H1 (cell line): Measurements from ENCODE around the gene PRG3.

Experiments
- CHD2 ChIP-seq: IDR thresholded peaks from 2 replicates; pipeline ENCODE4 v1.6.1; 2012; ENCODE audit warnings: low read length, improper control_type of control experiment
- CHD7 ChIP-seq: fragments of 300-600 bp; sonication (generic); IDR thresholded peaks from 2 replicates; pipeline ENCODE4 v1.7.1; 2012; ENCODE audit warnings: low read length, moderate library complexity, mild to moderate bottlenecking, inconsistent platforms; ENCODE audit not compliant: insufficient replicate concordance
- CTCF ChIP-seq, 3 experiments: IDR thresholded peaks; 1 replicate in 2 of 3; 2 replicates in 1 of 3; pipeline versions ENCODE4 v1.5.1 to v1.6.1; 2011; ENCODE audit warnings: low read length in 3 of 3, mild to moderate bottlenecking in 3 of 3, inconsistent platforms in 2 of 3, low read depth in 1 of 3, moderate library complexity in 1 of 3; ENCODE audit not compliant: insufficient read depth in 1 of 3; ENCODE audit errors: control extremely low read depth in 1 of 3
- EP300 ChIP-seq, 2 experiments: IDR thresholded peaks; 1 replicate in 1 of 2; 2 replicates in 1 of 2; pipeline ENCODE4 v1.6.1; 2011 to 2012; ENCODE audit warnings: low read depth in 2 of 2, low read length in 2 of 2, mild to moderate bottlenecking in 2 of 2, borderline replicate concordance in 1 of 2, inconsistent platforms in 1 of 2, moderate library complexity in 1 of 2
- EZH2 ChIP-seq: fragments of 200-600 bp; sonication (generic); IDR thresholded peaks from 2 replicates; pipeline ENCODE4 v1.7.1; 2012; ENCODE audit warnings: low read depth, mild to moderate bottlenecking, moderate library complexity, low read length, inconsistent platforms; ENCODE audit not compliant: severe bottlenecking
- GABPA ChIP-seq: IDR thresholded peaks from 2 replicates; pipeline ENCODE4 v1.6.1; 2011; ENCODE audit warnings: mild to moderate bottlenecking, low read length, moderate library complexity, borderline replicate concordance; ENCODE audit not compliant: insufficient read depth
- JUN ChIP-seq: IDR thresholded peaks from 2 replicates; pipeline ENCODE4 v1.6.1; 2011; ENCODE audit warnings: low read depth, mild to moderate bottlenecking, improper control_type of control experiment, low read length
- MAX ChIP-seq: IDR thresholded peaks from 2 replicates; pipeline ENCODE4 v1.6.1; 2012; ENCODE audit warnings: inconsistent platforms
- POLR2A ChIP-seq, 2 experiments: IDR thresholded peaks; 1 replicate in 1 of 2; 2 replicates in 1 of 2; pipeline ENCODE4 v1.6.1; 2011; ENCODE audit warnings: low read depth in 2 of 2, low read length in 2 of 2, mild to moderate bottlenecking in 2 of 2; ENCODE audit errors: control extremely low read depth in 1 of 2
- POLR2AphosphoS5 ChIP-seq: IDR thresholded peaks from 2 replicates; pipeline ENCODE4 v1.6.1; 2011; ENCODE audit warnings: low read depth, low read length
- RAD21 ChIP-seq, 2 experiments: IDR thresholded peaks in 1 of 2; conservative IDR thresholded peaks in 1 of 2; 2 replicates each; pipeline ENCODE4 v1.6.1; 2011; ENCODE audit warnings: low read depth in 2 of 2, low read length in 2 of 2, improper control_type of control experiment in 1 of 2, inconsistent platforms in 1 of 2, mild to moderate bottlenecking in 1 of 2, moderate library complexity in 1 of 2

GRCh38 chr11:57417056-57417455 lies 36.1 kb upstream of the PRG3 start:
- TF ChIP-seq POLR2A (IDR thresholded peaks at IDR 0.05; ENCODE audit: control extremely low read depth in 1 of 2, low read depth in 2 of 2, low read length in 2 of 2) (no peak), POLR2AphosphoS5 (no peak), EZH2 (no peak), JUN (no peak), MAX (no peak), CTCF (IDR thresholded peaks at IDR 0.05; ENCODE audit: control extremely low read depth in 1 of 3, insufficient read depth in 1 of 3, low read depth in 1 of 3, low read length in 3 of 3) (no peak), CHD2 (no peak), CHD7 (no peak), GABPA (no peak), RAD21 (IDR thresholded peaks at IDR 0.05 in 1 of 2, conservative IDR thresholded peaks at IDR 0.05 in 1 of 2; ENCODE audit: low read depth in 2 of 2, low read length in 2 of 2) (no peak), EP300 (IDR thresholded peaks at IDR 0.05; ENCODE audit: borderline replicate concordance in 1 of 2, low read depth in 2 of 2, low read length in 2 of 2) (no peak)
